ENCODE data around the gene KRTAP10-7.
"Not testable (repeated sequence)": the region's sequence is repeated elsewhere in the genome, so short reads cannot be mapped to it uniquely, and the experiment has no call there.

The KRTAP10-7 gene

GRCh38 chr21:44590897-44591800 is 9.2 kb upstream of the KRTAP10-7 start:
- DNase-seq = peak; percentile 73

GRCh38 chr21:44591801-44592130 is 8.6 kb upstream of the KRTAP10-7 start:
- not testable (repeated sequence) for DNase-seq

- no peak for DNase-seq
These were observed 7.7 kb upstream of the KRTAP10-7 start, which contains the start of gene KRTAP10-6 for GRCh38 chr21:44592446-44593311. Gene KRTAP10-6 (minus strand): TSS chr21:44592505. CDS start chr21:44592484, 21 bp downstream.

GRCh38 chr21:44593598-44594405 is 6.6 kb upstream of the KRTAP10-7 start:
- no peak for DNase-seq

- DNase-seq = no peak
These were observed 5.9 kb upstream of the KRTAP10-7 start for GRCh38 chr21:44594406-44594916.

- DNase-seq = no peak
These were observed 4.9 kb upstream of the KRTAP10-7 start for GRCh38 chr21:44595524-44595923.

- no peak for DNase-seq
These were observed 4.2 kb upstream of the KRTAP10-7 start for GRCh38 chr21:44596068-44596725.

- no peak for DNase-seq
These were observed 2.3 kb upstream of the KRTAP10-7 start for GRCh38 chr21:44598061-44598460.

- DNase-seq = no peak
These were observed 950 bp upstream of the KRTAP10-7 start for GRCh38 chr21:44599264-44600029.

GRCh38 chr21:44601091-44601490 is 694 bp downstream of the KRTAP10-7 start:
- DNase-seq = peak; percentile 55

- no peak for DNase-seq
These were observed 1.4 kb downstream of the KRTAP10-7 start for GRCh38 chr21:44601596-44602462.

- DNase-seq = no peak
These were observed 2.1 kb downstream of the KRTAP10-7 start for GRCh38 chr21:44602463-44602850.

- DNase-seq = no peak
These were observed 2.9 kb downstream of the KRTAP10-7 start for GRCh38 chr21:44603109-44603875.

- DNase-seq = no peak
These were observed 3.5 kb downstream of the KRTAP10-7 start for GRCh38 chr21:44603911-44604310.

GRCh38 chr21:44606495-44606894 is 6.1 kb downstream of the KRTAP10-7 start:
- no peak for DNase-seq

- DNase-seq = no peak
These were observed 8.8 kb downstream of the KRTAP10-7 start for GRCh38 chr21:44609193-44609592.

- not testable (repeated sequence) for DNase-seq
These were observed 9.9 kb downstream of the KRTAP10-7 start for GRCh38 chr21:44610157-44610843.

- no peak for DNase-seq
These were observed 11.2 kb downstream of the KRTAP10-7 start for GRCh38 chr21:44611551-44611950.

GRCh38 chr21:44612029-44612486 is 11.7 kb downstream of the KRTAP10-7 start, which contains the start of gene KRTAP10-8:
Gene KRTAP10-8 (plus strand): TSS chr21:44612079. CDS start chr21:44612101, 22 bp downstream.
- DNase-seq = no peak

Data from NCI-H1694 treated with DMSO at 0.1 percent for 48 hours (cell line).